ENCODE data around the gene MBLAC1.
A peak's percentile ranks its signal among the peaks of the same experiment; 100 is the strongest.
"Not testable (repeated sequence)": the region's sequence is repeated elsewhere in the genome, so short reads cannot be mapped to it uniquely, and the experiment has no call there.

Gene MBLAC1

GRCh38 chr7:100124301-100125230, 2.2 kb upstream of the MBLAC1 start:
- DNase-seq = no peak

DNA sequence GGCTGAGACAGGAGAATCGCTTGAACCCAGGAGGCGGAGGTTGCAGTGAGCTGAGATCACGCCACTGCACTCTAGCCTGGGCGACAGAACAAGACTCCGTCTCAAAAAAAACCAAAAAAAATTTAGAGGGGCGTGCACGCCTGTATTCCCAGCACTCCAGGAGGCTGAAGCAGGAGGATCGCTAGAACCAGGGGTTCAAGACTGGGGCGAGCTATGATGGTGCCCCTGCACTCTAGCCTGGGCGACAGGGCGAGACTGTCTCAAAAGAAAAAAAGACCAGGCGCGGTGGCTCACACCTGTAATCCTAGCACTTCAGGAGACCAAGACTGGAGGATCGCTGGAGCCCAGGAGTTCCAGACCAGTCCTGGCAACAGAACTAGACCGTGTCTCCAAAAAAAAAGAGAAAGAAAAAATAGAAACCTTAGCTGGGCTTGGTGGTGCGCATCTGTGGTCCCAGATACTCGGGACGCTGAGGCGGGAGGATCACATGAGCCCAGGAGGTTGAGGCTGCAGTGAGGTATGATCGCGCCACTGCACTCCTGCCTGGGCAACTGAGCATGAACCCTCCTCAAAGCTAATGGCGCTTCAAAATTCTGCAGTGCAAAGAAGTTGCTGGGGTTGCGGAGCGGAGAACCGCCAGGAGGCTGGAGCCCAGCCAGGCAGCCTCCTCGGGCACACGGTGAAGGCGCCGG, 382 bp upstream of the MBLAC1 start:
- DNase-seq = no peak

- peak in 1 of 2 experiments; percentile 41 for DNase-seq
Observed at GRCh38 chr7:100127866-100128636, 1.3 kb downstream of the MBLAC1 start.

- DNase-seq = no peak
Observed at GRCh38 chr7:100128637-100128963, 1.8 kb downstream of the MBLAC1 start.

GRCh38 chr7:100130220-100130607, 3.4 kb downstream of the MBLAC1 start:
- DNase-seq = not testable (repeated sequence)

DNA sequence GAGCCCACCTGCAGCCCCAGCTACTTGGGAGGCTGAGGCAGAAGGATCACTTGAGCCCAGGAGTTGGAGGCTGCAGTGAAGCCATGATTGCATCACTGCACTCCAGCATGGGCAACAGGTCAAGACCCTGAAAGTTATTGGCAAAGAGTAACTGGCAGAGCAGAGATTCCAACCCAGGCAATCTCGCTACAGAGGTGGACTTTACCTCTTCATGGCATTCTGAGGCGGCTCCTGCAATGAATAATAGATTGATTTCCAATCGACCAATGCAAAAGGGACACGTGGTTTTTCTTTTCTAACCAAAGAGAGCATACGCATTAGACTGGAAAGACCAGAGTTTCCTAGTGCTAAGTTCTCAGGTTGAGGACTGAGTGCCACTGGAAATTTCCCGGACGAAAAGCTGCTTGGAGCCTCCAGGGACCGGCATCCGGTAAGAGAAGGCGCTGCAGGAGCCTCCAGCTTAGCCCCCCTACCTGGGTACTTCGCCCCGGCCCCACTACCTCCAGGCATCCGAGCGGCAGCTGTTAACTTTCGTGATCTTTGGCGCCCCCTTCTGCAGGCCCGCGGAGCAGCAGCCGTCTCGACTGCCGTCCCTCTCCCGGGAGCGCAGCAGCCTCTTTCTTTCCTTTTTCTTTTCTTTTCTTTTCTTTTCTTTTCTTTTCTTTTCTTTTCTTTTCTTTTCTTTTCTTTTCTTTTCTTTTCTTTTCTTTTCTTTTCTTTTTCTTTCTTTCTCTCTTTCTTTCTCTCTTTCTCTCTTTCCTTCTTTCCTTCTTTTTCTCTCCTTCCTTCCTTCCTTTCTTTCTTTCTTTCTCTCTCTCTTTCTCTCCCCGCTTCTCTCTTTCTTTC, 4.1 kb downstream of the MBLAC1 start:
- peak; percentile 70 to 71 for DNase-seq

GRCh38 chr7:100132126-100132525, 5.4 kb downstream of the MBLAC1 start:
- no peak for DNase-seq

- DNase-seq = peak; percentile 77 to 81
Observed at GRCh38 chr7:100132697-100133151, 6.0 kb downstream of the MBLAC1 start.

GRCh38 chr7:100137851-100138760, 11.3 kb downstream of the MBLAC1 start:
- DNase-seq = no peak

DNA sequence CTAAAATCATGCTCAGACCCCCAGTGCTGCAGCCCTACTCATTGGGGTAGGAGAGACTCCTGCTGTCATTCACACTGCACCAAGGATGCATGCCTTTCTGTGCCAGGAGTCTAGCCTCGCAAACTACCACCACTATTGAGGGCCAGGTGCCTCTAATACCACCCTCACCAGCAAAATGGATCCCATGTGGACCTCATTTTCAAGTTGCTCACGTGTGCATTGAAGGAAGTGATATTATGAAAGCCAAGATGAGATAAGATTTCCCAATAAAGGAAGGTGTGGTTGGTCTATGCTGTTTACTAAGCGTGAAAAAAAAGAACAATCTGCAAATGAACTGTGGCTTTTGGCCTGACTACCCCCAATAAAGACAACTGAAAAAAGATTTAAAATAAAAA, 14.8 kb downstream of the MBLAC1 start:
- no peak for DNase-seq

DNA sequence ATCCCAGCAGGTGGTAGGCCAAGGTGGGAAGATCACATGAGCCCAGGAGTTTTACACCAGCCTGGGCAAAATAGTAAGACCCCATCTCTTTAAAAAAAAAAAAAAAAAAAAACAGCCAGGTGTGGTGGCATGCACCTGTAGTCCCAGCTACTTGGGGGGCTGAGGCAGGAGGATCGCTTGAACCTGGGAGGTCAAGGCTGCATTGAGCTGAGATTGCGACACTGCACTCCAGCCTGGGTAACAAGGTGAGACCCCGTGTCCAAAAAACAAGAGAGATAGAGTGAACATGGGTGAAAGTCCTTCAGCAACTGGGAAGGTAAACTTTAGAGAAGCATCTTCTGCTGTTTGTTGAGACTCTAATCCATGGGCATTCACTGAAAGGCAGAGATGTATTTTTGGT, 15.7 kb downstream of the MBLAC1 start:
- DNase-seq = no peak

DNA sequence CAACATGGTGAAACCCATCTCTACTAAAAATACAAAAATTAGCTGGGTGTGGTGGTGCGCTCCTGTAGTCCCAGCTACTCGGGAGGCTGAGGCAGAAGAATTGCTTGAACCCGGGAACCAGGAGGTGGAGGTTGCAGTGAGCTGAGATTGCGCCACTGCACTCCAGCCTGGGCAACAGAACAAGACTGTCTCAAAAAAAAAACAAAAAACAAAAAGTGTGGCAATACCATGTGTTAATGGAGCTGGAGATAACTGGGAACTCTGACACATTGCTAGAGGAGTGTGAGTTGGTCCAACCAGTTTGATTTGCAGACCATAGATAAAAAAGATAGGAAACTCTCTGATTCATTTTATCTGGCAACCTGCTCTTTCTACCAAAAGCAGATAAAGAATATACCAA, 19.6 kb downstream of the MBLAC1 start:
- DNase-seq = not testable (repeated sequence)

GRCh38 chr7:100147278-100147677, 20.5 kb downstream of the MBLAC1 start:
- no peak for DNase-seq

- no peak for DNase-seq
Observed at GRCh38 chr7:100148225-100148558, 21.4 kb downstream of the MBLAC1 start.

DNA sequence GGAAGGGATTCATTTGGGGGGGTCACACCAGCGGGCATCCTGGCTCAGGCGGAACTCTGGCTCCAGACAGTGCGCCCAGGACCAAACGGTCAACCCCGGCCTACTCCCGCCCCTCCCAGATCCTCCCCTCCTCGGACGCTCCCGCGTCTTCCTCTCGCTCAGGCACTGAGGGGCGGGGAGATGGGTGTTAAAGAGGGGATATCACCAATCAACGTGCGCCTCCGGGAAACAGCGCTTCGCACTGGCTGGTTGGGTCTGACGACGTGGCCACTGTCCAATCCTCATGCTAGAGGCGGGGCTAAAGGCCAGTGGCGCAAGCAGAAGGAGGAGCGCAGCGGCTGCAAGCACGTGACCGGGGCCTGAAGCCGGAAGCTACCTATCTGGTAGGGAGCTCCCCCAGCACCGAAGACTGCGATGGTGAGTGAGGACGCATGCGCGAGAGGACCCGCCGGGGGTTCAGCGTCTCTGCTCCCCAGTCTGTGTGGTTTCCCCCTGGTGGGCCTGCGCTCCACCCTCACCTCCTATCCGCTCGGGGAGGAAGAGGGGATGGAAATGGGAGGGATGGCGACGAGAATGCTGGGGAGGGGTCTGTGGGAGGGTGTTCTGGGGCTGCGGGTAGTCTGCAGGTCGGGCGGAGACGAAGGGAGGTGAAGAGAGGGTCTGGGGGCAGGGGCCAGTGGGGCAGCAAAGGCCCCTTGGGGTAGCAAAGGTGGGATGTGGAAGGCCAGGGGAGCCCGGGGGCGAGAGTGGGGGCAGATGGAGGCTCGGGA, 22.0 kb downstream of the MBLAC1 start, which contains the start of gene LAMTOR4:
Gene LAMTOR4 (plus strand): TSS at position 360 of the 770 bp plus-strand sequence. CDS start 55 bp downstream, at position 415.
- peak; percentile 98 to 99 for DNase-seq

GRCh38 chr7:100152404-100152803, 25.6 kb downstream of the MBLAC1 start:
- DNase-seq = peak; percentile 78 to 96

DNA sequence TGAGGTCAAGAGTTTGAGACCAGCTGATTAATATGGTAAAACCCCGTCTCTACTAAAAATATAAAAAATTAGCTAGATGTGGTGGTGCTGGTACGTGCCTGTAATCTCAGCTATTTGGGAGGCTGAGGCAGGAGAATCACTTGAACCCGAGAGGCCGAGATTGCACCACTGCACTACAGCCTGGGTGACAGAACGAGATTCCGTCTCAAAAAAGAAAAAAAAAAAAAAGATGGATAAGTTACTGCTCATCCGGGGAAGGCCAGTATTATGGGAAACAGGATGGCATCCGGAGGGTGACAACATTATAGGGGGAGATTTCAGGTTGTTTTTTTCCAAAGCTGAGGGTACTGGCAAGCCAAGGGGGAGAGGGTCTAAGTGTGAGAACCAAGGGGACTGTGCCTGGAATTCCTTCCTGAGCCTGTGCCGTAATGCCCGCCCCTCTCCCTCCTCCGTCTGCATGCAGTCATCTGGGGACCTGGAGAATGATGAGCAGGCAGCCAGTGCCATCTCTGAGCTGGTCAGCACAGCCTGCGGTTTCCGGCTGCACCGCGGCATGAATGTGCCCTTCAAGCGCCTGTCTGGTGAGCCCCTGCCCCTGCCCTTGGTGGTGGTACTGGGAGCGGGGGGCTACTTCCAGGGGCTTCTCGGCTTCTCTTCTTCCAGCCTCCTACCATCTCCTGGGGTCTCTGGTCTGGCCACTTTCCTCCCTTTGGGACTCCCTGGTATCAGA, 26.3 kb downstream of the MBLAC1 start:
- DNase-seq = no peak

DNA sequence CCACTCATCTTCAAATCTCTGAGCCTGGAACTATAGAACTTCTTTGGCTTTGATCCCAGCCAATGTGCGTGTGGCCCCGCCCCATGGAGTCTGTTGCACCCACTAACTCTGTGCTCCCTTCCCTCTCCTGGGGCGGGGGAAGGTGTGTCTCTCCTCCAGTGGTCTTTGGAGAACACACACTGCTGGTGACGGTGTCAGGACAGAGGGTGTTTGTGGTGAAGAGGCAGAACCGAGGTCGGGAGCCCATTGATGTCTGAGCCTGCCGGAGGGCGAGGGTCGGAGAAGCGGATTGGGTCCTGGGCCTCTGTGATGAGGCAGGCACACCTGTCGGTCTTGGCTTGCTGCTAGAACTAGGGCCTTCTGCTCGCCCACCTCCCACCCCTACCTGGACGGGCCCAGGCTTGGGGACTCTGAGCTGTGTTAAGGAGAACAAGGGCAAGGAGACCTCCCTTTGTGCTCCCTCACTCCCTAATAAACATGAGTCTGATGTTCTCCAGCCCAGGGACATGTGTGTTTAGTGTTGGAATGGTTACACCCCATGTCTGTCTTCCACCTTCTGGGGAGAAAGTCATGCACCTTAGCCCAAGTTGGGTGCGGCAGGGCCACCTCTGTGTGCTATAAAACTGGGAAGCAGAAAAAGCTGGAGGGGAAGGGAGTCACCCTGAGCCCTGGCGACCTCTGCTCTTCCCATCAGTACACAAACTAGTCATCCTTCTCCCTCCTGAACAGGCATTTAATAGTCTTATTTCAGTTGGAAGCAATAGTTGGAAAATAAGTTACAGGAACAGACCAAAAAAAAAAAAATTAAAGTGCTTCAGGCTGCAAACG, 27.2 kb downstream of the MBLAC1 start:
- no peak for DNase-seq

Data from Kasumi-1 (cell line).